Body of pancreas (tissue), 4 donors: ENCODE data around the gene LACTBL1.

Source experiments
- POLR2A ChIP-seq, 3 donors: fragments of 450-650 bp; IDR thresholded peaks; one replicate each; pipeline ENCODE4 v1.6.1; 2016; ENCODE audit warnings: antibody characterized with exemption in 3 of 3, mild to moderate bottlenecking in 2 of 3
- TF ChIP-seq, protein P1 (sequence below), 7 experiments: fragments of 450-650 bp in 4 of 7; fragments of 200-600 bp in 3 of 7; sonication (generic) in 3 of 7; IDR thresholded peaks; one replicate each; pipeline ENCODE4 v1.5.1; 2016 to 2019; ENCODE audit warnings: antibody characterized with exemption in 7 of 7

DNA sequence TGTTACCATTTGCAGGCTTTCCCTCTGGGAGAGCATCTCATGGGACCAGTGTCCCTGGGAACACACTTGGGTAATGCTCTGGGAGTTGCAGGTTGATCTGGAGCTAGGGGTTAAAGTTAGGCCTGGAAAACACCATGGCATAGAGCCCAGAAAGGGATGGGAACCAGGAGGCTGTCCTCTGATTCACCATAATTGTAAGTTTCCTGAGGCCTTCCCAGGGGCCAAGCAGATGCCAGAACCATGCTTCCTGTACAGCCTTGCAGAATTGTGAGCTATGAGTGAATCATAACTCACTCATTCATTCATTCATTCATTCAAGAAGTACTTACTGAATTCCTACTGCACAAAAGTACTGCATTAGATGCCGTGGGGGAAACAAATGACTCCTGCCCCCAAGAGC is 50.0 kb downstream of the LACTBL1 start:
- TF ChIP-seq, protein P1, sequence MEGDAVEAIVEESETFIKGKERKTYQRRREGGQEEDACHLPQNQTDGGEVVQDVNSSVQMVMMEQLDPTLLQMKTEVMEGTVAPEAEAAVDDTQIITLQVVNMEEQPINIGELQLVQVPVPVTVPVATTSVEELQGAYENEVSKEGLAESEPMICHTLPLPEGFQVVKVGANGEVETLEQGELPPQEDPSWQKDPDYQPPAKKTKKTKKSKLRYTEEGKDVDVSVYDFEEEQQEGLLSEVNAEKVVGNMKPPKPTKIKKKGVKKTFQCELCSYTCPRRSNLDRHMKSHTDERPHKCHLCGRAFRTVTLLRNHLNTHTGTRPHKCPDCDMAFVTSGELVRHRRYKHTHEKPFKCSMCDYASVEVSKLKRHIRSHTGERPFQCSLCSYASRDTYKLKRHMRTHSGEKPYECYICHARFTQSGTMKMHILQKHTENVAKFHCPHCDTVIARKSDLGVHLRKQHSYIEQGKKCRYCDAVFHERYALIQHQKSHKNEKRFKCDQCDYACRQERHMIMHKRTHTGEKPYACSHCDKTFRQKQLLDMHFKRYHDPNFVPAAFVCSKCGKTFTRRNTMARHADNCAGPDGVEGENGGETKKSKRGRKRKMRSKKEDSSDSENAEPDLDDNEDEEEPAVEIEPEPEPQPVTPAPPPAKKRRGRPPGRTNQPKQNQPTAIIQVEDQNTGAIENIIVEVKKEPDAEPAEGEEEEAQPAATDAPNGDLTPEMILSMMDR (IDR thresholded peaks at IDR 0.05): no peak
- TF ChIP-seq POLR2A (IDR thresholded peaks at IDR 0.05): no peak
